H1 (cell line): ENCODE results near the gene CYB561. TPM values are rescaled to one million over a fixed set of nuclear protein-coding genes. Genes with fewer than 3 reads are reported as not detected.

ENCODE experiments used
- CTCF ChIA-PET: fragments of 300-600 bp; sonication (Branson Sonifier 250); formaldehyde crosslinking; loops from one replicate; lab custom pipeline; 2021; ENCODE audit not compliant: partially characterized antibody; lab: Charles Lee
- POLR2A ChIA-PET: fragments of 300-600 bp; sonication (Branson Sonifier 250); formaldehyde crosslinking; loops from one replicate; lab custom pipeline; 2021; ENCODE audit warnings: inconsistent platforms; ENCODE audit not compliant: partially characterized antibody; lab: Charles Lee
- DNase-seq, 2 experiments: peaks; one replicate each; pipeline versions ENCODE4 v3.0.0 to v3.0.0-alpha.2; 2010 to 2022; ENCODE audit warnings: low spot score in 2 of 2, low read depth in 1 of 2, mixed read lengths in 1 of 2
- FAIRE-seq: peaks from 2 replicates; lab custom pipeline; 2011; peaks lifted over from hg19 to GRCh38; lab: Jason Lieb, UNC
- H2AFZ ChIP-seq: 2 replicates; pipeline ENCODE4 v1.8.1; 2012; ENCODE audit warnings: low read length, inconsistent platforms
- H2AK5ac ChIP-seq: 2 replicates; pipeline ENCODE4 v1.6.1; 2013; ENCODE audit warnings: low read depth, low read length
- H2BK120ac ChIP-seq: replicated peaks from 2 replicates; pipeline ENCODE3; 2013; ENCODE audit warnings: low read depth, low read length, inconsistent platforms
- H2BK12ac ChIP-seq: 2 replicates; pipeline ENCODE4 v1.6.1; 2013; ENCODE audit warnings: low read depth, low read length
- H2BK15ac ChIP-seq: 2 replicates; pipeline ENCODE4 v1.6.1; 2013; ENCODE audit warnings: low read length
- H2BK20ac ChIP-seq: 2 replicates; pipeline ENCODE4 v1.6.1; 2013; ENCODE audit warnings: low read length
- H2BK5ac ChIP-seq: 2 replicates; pipeline ENCODE4 v1.6.1; 2013; ENCODE audit warnings: low read depth, low read length
- H3K14ac ChIP-seq: 2 replicates; pipeline ENCODE4 v1.6.1; 2013; ENCODE audit warnings: inconsistent platforms; ENCODE audit not compliant: insufficient read length
- H3K18ac ChIP-seq: 2 replicates; pipeline ENCODE4 v1.6.1; 2013; ENCODE audit warnings: low read length; ENCODE audit errors: extremely low read depth
- H3K23ac ChIP-seq: 2 replicates; pipeline ENCODE4 v1.6.1; 2013; ENCODE audit warnings: inconsistent platforms; ENCODE audit not compliant: insufficient read length
- H3K23me2 ChIP-seq: 2 replicates; pipeline ENCODE4 v1.6.1; 2013; ENCODE audit warnings: low read depth, low read length
- H3K27ac ChIP-seq: 2 replicates; pipeline ENCODE4 v1.6.1; 2011; ENCODE audit warnings: low read depth, low read length, inconsistent platforms
- H3K27me3 ChIP-seq, 4 experiments: replicated peaks in 1 of 4; 1 replicate in 1 of 4; 2 replicates in 3 of 4; pipeline versions ENCODE4 v1.6.1 to v1.8.1; 2011 to 2013; ENCODE audit warnings: low read length in 3 of 4, mild to moderate bottlenecking in 3 of 4, inconsistent platforms in 2 of 4, mixed read lengths in 2 of 4, moderate library complexity in 1 of 4; ENCODE audit not compliant: control insufficient read depth in 3 of 4, insufficient read depth in 3 of 4; ENCODE audit errors: extremely low read depth in 1 of 4
- H3K36me3 ChIP-seq, 4 experiments: 2 replicates each; pipeline versions ENCODE4 v1.6.1 to v1.8.1; 2011 to 2013; ENCODE audit warnings: mild to moderate bottlenecking in 4 of 4, low read length in 3 of 4, moderate library complexity in 2 of 4, control low read depth in 1 of 4, inconsistent platforms in 1 of 4; ENCODE audit not compliant: insufficient read depth in 4 of 4, control insufficient read depth in 2 of 4
- H3K4ac ChIP-seq: replicated peaks from 2 replicates; pipeline ENCODE3; 2013; ENCODE audit warnings: low read length, low read depth, mixed read lengths, inconsistent platforms; ENCODE audit not compliant: insufficient read length
- H3K4me1 ChIP-seq, 4 experiments: replicated peaks in 1 of 4; 1 replicate in 1 of 4; 2 replicates in 3 of 4; pipeline versions ENCODE4 v1.6.1 to v1.8.1; 2011 to 2013; ENCODE audit warnings: low read length in 3 of 4, inconsistent platforms in 2 of 4, mixed read lengths in 1 of 4; ENCODE audit not compliant: insufficient read depth in 4 of 4, control insufficient read depth in 3 of 4
- H3K4me2 ChIP-seq, 2 experiments: 2 replicates each; pipeline versions ENCODE4 v1.6.1 to v1.8.1; 2011 to 2013; ENCODE audit warnings: low read depth in 2 of 2, low read length in 2 of 2, control low read depth in 1 of 2, inconsistent platforms in 1 of 2, mild to moderate bottlenecking in 1 of 2; ENCODE audit not compliant: insufficient read depth in 1 of 2
- H3K4me3 ChIP-seq, 4 experiments: fragments of 200-600, 300-600 bp in 1 of 4; sonication (generic), shearing (Covaris generic), sonication (Bioruptor Twin) in 1 of 4; 2 replicates each; pipeline versions ENCODE4 v1.5.1 to v1.8.1; 2011 to 2016; ENCODE audit warnings: low read length in 4 of 4, low read depth in 3 of 4, control low read depth in 2 of 4, inconsistent platforms in 2 of 4, mild to moderate bottlenecking in 2 of 4, mixed read lengths in 1 of 4, moderate library complexity in 1 of 4; ENCODE audit not compliant: insufficient read depth in 2 of 4; ENCODE audit errors: extremely low read depth in 1 of 4
- H3K56ac ChIP-seq: replicated peaks from 2 replicates; pipeline ENCODE3; 2013; ENCODE audit warnings: low read depth, mild to moderate bottlenecking, mixed read lengths, low read length, inconsistent platforms; ENCODE audit not compliant: insufficient read length
- H3K79me1 ChIP-seq: 2 replicates; pipeline ENCODE4 v1.6.1; 2013; ENCODE audit warnings: low read depth, low read length, control low read depth
- H3K79me2 ChIP-seq, 2 experiments: 2 replicates each; pipeline versions ENCODE4 v1.6.1 to v1.8.1; 2012 to 2013; ENCODE audit warnings: low read length in 2 of 2, mild to moderate bottlenecking in 2 of 2, inconsistent platforms in 1 of 2; ENCODE audit not compliant: insufficient read depth in 2 of 2, control insufficient read depth in 1 of 2
- H3K9ac ChIP-seq, 4 experiments: replicated peaks in 1 of 4; 1 replicate in 1 of 4; 2 replicates in 3 of 4; pipeline versions ENCODE4 v1.6.1 to v1.8.1; 2011 to 2013; ENCODE audit warnings: low read depth in 3 of 4, low read length in 3 of 4, control low read depth in 2 of 4, mild to moderate bottlenecking in 2 of 4, moderate library complexity in 2 of 4, inconsistent platforms in 1 of 4; ENCODE audit errors: extremely low read depth in 1 of 4
- H3K9me3 ChIP-seq, 2 experiments: 2 replicates each; pipeline versions ENCODE4 v1.6.1 to v1.8.1; 2012 to 2013; ENCODE audit warnings: mild to moderate bottlenecking in 2 of 2, moderate library complexity in 2 of 2, control low read depth in 1 of 2, inconsistent platforms in 1 of 2, low read depth in 1 of 2, low read length in 1 of 2, mixed read lengths in 1 of 2; ENCODE audit not compliant: insufficient read depth in 2 of 2
- H4K20me1 ChIP-seq, 2 experiments: replicated peaks in 1 of 2; 2 replicates each; pipeline versions ENCODE3 to v1.8.1; 2011 to 2013; ENCODE audit warnings: inconsistent platforms in 2 of 2, low read length in 2 of 2, mild to moderate bottlenecking in 1 of 2; ENCODE audit not compliant: insufficient read depth in 2 of 2, control insufficient read depth in 1 of 2
- H4K5ac ChIP-seq: 2 replicates; pipeline ENCODE4 v1.6.1; 2013; ENCODE audit warnings: low read length, low read depth, mixed read lengths, inconsistent platforms; ENCODE audit not compliant: insufficient read length
- H4K8ac ChIP-seq: 2 replicates; pipeline ENCODE4 v1.8.0; 2013; ENCODE audit warnings: mild to moderate bottlenecking, moderate library complexity, low read length, inconsistent platforms; ENCODE audit not compliant: insufficient read depth; ENCODE audit errors: extremely low read depth
- H4K91ac ChIP-seq: replicated peaks from 2 replicates; pipeline ENCODE3; 2013; ENCODE audit warnings: low read length, mixed read lengths, inconsistent platforms; ENCODE audit not compliant: insufficient read length
- HDAC2 ChIP-seq, 2 experiments: fragments of 300-600 bp in 1 of 2; sonication (generic) in 1 of 2; IDR thresholded peaks; 2 replicates each; pipeline ENCODE4 v1.6.1; 2011 to 2012; ENCODE audit warnings: low read depth in 2 of 2, low read length in 2 of 2, mild to moderate bottlenecking in 2 of 2, moderate library complexity in 2 of 2, borderline replicate concordance in 1 of 2, inconsistent platforms in 1 of 2
- HDAC6 ChIP-seq: IDR thresholded peaks from one replicate; pipeline ENCODE4 v1.7.1; 2012; ENCODE audit warnings: low read depth, mild to moderate bottlenecking, inconsistent platforms, low read length, moderate library complexity
- NRF1 ChIP-seq: IDR thresholded peaks from 2 replicates; pipeline ENCODE4 v1.6.1; 2011; ENCODE audit warnings: mild to moderate bottlenecking, low read depth, low read length, improper control_type of control experiment
- POU5F1 ChIP-seq: IDR thresholded peaks from 2 replicates; pipeline ENCODE4 v1.6.1; 2011; ENCODE audit warnings: low read depth, mild to moderate bottlenecking, low read length, moderate library complexity
- SIX5 ChIP-seq: IDR thresholded peaks from 2 replicates; pipeline ENCODE4 v1.6.1; 2011; ENCODE audit warnings: mild to moderate bottlenecking, low read depth, low read length
- SP1 ChIP-seq: IDR thresholded peaks from 2 replicates; pipeline ENCODE4 v1.6.1; 2011; ENCODE audit warnings: low read depth, low read length
- SP4 ChIP-seq: IDR thresholded peaks from 2 replicates; pipeline ENCODE4 v1.6.1; 2012; ENCODE audit warnings: low read length, inconsistent platforms
- SUZ12 ChIP-seq: fragments of 200-600 bp; sonication (generic); IDR thresholded peaks from 2 replicates; pipeline ENCODE4 v1.6.1; 2012; ENCODE audit warnings: mild to moderate bottlenecking, inconsistent platforms, low read length, moderate library complexity, mixed read lengths
- WGBS, 2 experiments: shearing (Covaris generic) in 1 of 2; methylation state at CpG; one replicate each; pipeline versions ENCODE4 v1.1.6 to v1.1.7; 2013 to 2015; ENCODE audit warnings: low lambda C conversion rate in 2 of 2, mixed read lengths in 2 of 2, inconsistent platforms in 1 of 2, low coverage in 1 of 2, missing lambda C conversion rate in 1 of 2; ENCODE audit not compliant: insufficient replicate concordance in 2 of 2, insufficient coverage in 1 of 2, insufficient read length in 1 of 2; ENCODE audit errors: extremely low coverage in 1 of 2, missing lambda C conversion rate in 1 of 2; 5-methylcytosine and 5-hydroxymethylcytosine counted together
- polyA plus RNA-seq, 7 experiments: library from polyadenylated mRNA; depleted of rRNA in 3 of 7; stranded (reverse) in 5 of 7; unstranded in 2 of 7; fragments of >200 nt in 5 of 7; fragments of 200-250 nt in 2 of 7; gene quantifications; 1 replicate in 5 of 7; 2 replicates in 1 of 7; 4 replicates in 1 of 7; pipeline versions ENCODE4 v1.2.1 to v1.2.3, GENCODE V29; 2011 to 2013; ENCODE audit warnings: missing spikeins in 2 of 7, mixed read lengths in 2 of 7
- total RNA-seq: library from RNA; stranded (reverse); fragmentation: NEBNext Ultra II Directional; extraction: Animal tissue kit (Norgen Biotek cat#: 25700); gene quantifications from 2 replicates; pipeline ENCODE4 v1.2.1, GENCODE V29; 2021

CYB561 gene
- total and polyA plus RNA-seq, 2 of the 8 experiments (the other 6 are each of a cell fraction or from before 2014, with no cell fraction given) = 19.7 to 23.4 TPM

DNA sequence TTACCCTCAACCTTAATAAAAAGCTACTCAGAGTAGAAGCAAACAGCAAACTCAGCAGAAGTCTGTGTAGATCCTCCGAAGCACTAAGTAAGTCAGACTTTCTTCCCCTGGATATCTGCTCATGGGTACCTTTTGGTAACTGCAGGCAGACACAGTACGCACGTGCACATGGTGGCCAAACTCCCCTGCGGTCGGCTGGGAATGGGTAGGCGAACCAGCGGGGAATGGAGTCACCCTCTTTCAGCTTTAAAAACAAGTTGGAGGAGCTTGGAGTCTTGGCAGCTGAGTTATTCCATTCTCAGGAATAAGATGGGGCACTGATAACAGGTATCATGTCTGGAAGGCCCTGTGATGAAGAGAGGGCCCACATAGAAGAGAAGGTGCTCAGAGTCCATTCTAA is 16.3 kb downstream of the CYB561 start:
- H3K9me3 ChIP-seq = no peaks in the 10 kb centered on the region
- H3K79me1 ChIP-seq = no peaks in the 10 kb centered on the region
- no peak overlapping the region for H4K8ac ChIP-seq
- FAIRE-seq = no peak
- H2AFZ ChIP-seq = no peak overlapping the region
- no peak overlapping the region for H2AK5ac ChIP-seq
- no peak overlapping the region for H3K27ac ChIP-seq
- H3K9ac ChIP-seq = no peak overlapping the region
- H3K4me3 ChIP-seq = no peak overlapping the region
- H3K36me3 ChIP-seq = no peaks in the 10 kb centered on the region
- H4K91ac ChIP-seq = no peak overlapping the region
- no peaks in the 10 kb centered on the region for H3K79me2 ChIP-seq
- H2BK120ac ChIP-seq = no peak overlapping the region
- H3K4me2 ChIP-seq = no peak overlapping the region
- no peak overlapping the region for H2BK5ac ChIP-seq
- no peaks in the 10 kb centered on the region for H3K27me3 ChIP-seq
- H3K23me2 ChIP-seq = no peaks in the 10 kb centered on the region
- H3K18ac ChIP-seq = no peak overlapping the region
- no peak overlapping the region for H3K14ac ChIP-seq
- 91% methylated on average over 7 of the region's 7 CpGs; no CpG with 5 or more reads in 1 of the 2 experiments for WGBS, 2 experiments
- no peak overlapping the region for H4K5ac ChIP-seq
- no peak overlapping the region for H2BK12ac ChIP-seq
- H2BK15ac ChIP-seq = no peak overlapping the region
- ChIA-PET POLR2A (interaction anchor here (0.5 to 0.9 kb wide), 3 partner anchors 14 to 193 kb away, joined by 3 to 4 read pairs (median 3); no protein-coding TSS in a partner anchor), CTCF (interaction anchor here (0.6 to 29.0 kb wide), 11 partner anchors 9 to 256 kb away, joined by 3 to 758 read pairs (median 4); partner anchors contain the start of genes ACE and CYB561)
- TF ChIP-seq POU5F1 (no peak), NRF1 (no peak), SP1 (no peak), SUZ12 (no peak), SIX5 (no peak), HDAC2 (IDR thresholded peaks at IDR 0.05; ENCODE audit: borderline replicate concordance in 1 of 2, low read depth in 2 of 2, low read length in 2 of 2) (no peak), SP4 (no peak), HDAC6 (no peak)
- no peak overlapping the region for H2BK20ac ChIP-seq
- peaks cover 2 to 8% (median 4%) of the 10 kb centered on the region in 4 experiments; a peak in 6 of 7 replicates for H3K4me1 ChIP-seq
- no peak overlapping the region for H3K23ac ChIP-seq
- DNase-seq = no peak
- no peak overlapping the region for H3K56ac ChIP-seq
- H4K20me1 ChIP-seq = no peaks in the 10 kb centered on the region
- no peak overlapping the region for H3K4ac ChIP-seq
